BE2C (cell line): ENCODE measurements around the gene SLC25A21.

ENCODE experiments used
- DNase-seq: peaks from one replicate; pipeline ENCODE4 v3.0.0-alpha.2; 2020
- H3K27me3 ChIP-seq: fragments of 250-450 bp; sonication (Bioruptor Pico); 2 replicates; pipeline ENCODE4 v1.5.1; 2020; ENCODE audit warnings: mild to moderate bottlenecking
- H3K36me3 ChIP-seq: fragments of 250-450 bp; sonication (Bioruptor Pico); 2 replicates; pipeline ENCODE4 v1.5.1; 2020; ENCODE audit warnings: mild to moderate bottlenecking
- H3K4me1 ChIP-seq: fragments of 250-450 bp; sonication (Bioruptor Pico); 2 replicates; pipeline ENCODE4 v1.5.1; 2020
- H3K4me3 ChIP-seq: 2 replicates; pipeline ENCODE4 v1.5.1; 2011; ENCODE audit warnings: low read depth, low read length
- H3K9me3 ChIP-seq: fragments of 250-450 bp; sonication (Bioruptor Pico); 2 replicates; pipeline ENCODE4 v1.5.1; 2020
- TF ChIP-seq, protein P1 (sequence below): IDR thresholded peaks from 2 replicates; pipeline ENCODE4 v1.5.1; 2012; ENCODE audit warnings: mild to moderate bottlenecking, low read depth, low read length

SLC25A21 gene

GRCh38 chr14:36797634-36798033 lies 374.8 kb downstream of the SLC25A21 start:
- Histone ChIP-seq H3K9me3 (no peaks in the 10 kb centered on the region), H3K4me1 (no peaks in the 10 kb centered on the region), H3K4me3 (no peak overlapping the region), H3K36me3 (no peaks in the 10 kb centered on the region), H3K27me3 (no peaks in the 10 kb centered on the region; the same call in 1 of the 2 replicates)
- DNase-seq: no peak
- TF ChIP-seq, protein P1, sequence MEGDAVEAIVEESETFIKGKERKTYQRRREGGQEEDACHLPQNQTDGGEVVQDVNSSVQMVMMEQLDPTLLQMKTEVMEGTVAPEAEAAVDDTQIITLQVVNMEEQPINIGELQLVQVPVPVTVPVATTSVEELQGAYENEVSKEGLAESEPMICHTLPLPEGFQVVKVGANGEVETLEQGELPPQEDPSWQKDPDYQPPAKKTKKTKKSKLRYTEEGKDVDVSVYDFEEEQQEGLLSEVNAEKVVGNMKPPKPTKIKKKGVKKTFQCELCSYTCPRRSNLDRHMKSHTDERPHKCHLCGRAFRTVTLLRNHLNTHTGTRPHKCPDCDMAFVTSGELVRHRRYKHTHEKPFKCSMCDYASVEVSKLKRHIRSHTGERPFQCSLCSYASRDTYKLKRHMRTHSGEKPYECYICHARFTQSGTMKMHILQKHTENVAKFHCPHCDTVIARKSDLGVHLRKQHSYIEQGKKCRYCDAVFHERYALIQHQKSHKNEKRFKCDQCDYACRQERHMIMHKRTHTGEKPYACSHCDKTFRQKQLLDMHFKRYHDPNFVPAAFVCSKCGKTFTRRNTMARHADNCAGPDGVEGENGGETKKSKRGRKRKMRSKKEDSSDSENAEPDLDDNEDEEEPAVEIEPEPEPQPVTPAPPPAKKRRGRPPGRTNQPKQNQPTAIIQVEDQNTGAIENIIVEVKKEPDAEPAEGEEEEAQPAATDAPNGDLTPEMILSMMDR: no peak

GRCh38 chr14:36791402-36791801 lies 381.0 kb downstream of the SLC25A21 start:
- Histone ChIP-seq H3K4me1 (no peaks in the 10 kb centered on the region), H3K27me3 (peaks cover 12% of the 10 kb centered on the region), H3K4me3 (no peak overlapping the region), H3K36me3 (no peaks in the 10 kb centered on the region), H3K9me3 (no peaks in the 10 kb centered on the region)
- DNase-seq: no peak
- TF ChIP-seq, protein P1: no peak

GRCh38 chr14:36785511-36785910 lies 386.9 kb downstream of the SLC25A21 start:
- no peaks in the 10 kb centered on the region for H3K36me3 ChIP-seq
- H3K9me3 ChIP-seq: no peaks in the 10 kb centered on the region
- H3K4me1 ChIP-seq: no peaks in the 10 kb centered on the region
- TF ChIP-seq, protein P1: no peak
- no peak for DNase-seq
- no peak overlapping the region for H3K4me3 ChIP-seq
- peaks cover 12% of the 10 kb centered on the region for H3K27me3 ChIP-seq

DNA sequence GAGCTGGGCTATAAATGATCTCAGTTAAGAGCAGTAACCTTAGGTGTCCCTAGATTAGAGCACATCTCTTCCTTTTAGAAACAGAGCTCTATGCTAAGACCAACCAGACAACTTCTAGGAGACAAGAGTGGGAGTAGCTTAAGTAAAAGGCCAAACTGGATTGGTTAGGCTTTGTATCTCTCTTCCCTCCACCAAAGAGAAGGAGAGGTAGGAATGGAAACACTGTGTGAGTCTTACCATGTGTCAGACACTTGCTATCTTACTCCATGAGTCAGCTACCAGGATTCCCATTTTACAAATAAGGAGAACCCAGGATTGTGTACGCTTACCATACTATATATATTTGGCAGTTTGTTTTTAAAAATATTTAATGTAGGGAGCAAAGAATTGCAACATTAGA lies 387.9 kb downstream of the SLC25A21 start:
- no peaks in the 10 kb centered on the region for H3K36me3 ChIP-seq
- H3K9me3 ChIP-seq: no peaks in the 10 kb centered on the region
- TF ChIP-seq, protein P1: no peak
- DNase-seq: no peak
- H3K4me1 ChIP-seq: no peaks in the 10 kb centered on the region
- peaks cover 12% of the 10 kb centered on the region for H3K27me3 ChIP-seq
- no peak overlapping the region for H3K4me3 ChIP-seq

DNA sequence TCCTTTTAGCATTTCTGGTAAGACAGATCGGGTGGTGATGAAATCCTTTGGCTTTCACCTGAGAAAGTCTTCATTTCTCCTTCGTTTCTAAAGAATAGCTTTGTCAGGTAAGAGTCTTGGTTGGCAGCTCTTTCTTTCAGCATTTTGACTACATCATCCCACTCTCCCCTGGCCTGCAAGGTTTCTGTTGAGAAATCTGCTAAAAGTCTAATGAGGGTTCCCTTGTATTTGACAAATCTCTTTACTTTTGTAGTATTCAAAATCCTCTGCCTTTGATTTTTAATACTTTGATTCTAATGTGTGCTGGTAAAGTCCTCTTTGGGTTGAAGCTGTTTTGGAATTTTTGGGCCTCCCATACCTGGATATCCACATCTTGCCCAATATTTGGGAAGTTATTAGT lies 390.5 kb downstream of the SLC25A21 start:
- H3K4me3 ChIP-seq: no peak overlapping the region
- DNase-seq: no peak
- H3K27me3 ChIP-seq: no peaks in the 10 kb centered on the region; the same call in 1 of the 2 replicates
- H3K36me3 ChIP-seq: no peaks in the 10 kb centered on the region
- no peaks in the 10 kb centered on the region for H3K4me1 ChIP-seq
- TF ChIP-seq, protein P1: no peak
- no peaks in the 10 kb centered on the region for H3K9me3 ChIP-seq

DNA sequence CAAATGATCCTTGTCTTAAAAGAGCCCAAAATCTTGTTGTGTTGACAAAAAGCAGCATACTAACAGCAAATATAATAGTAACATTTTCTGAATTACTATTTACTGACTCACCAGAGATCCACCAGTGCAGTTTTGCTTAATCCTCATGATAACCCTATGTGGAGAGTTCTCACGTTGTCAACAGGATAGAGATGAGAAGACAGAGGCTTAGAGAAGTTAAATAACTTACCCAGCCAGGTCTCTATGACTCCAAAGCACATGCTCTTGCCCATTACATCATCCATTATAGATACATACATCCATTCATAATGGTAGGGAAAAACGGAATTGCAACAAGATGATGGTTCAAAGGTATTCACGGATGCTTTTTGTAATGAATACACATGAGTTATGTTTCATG lies 398.8 kb downstream of the SLC25A21 start:
- Histone ChIP-seq H3K36me3 (no peaks in the 10 kb centered on the region), H3K4me3 (no peak overlapping the region), H3K27me3 (no peaks in the 10 kb centered on the region), H3K9me3 (no peaks in the 10 kb centered on the region), H3K4me1 (no peaks in the 10 kb centered on the region)
- TF ChIP-seq, protein P1: no peak
- DNase-seq: no peak
